AG09319 (cell line): ENCODE data around the gene LYRM7.
A peak's percentile ranks its signal among the peaks of the same experiment; 100 is the strongest.

Source experiments
- DNase-seq: peaks from one replicate; pipeline ENCODE4 v3.0.0-alpha.2; 2010; ENCODE audit warnings: low read depth; ENCODE audit errors: extremely low read depth
- TF ChIP-seq, protein P1 (sequence below): IDR thresholded peaks from 2 replicates; pipeline ENCODE4 v1.5.1; 2011; ENCODE audit warnings: low read depth, mild to moderate bottlenecking, inconsistent platforms, low read length, moderate library complexity

LYRM7 gene

DNA sequence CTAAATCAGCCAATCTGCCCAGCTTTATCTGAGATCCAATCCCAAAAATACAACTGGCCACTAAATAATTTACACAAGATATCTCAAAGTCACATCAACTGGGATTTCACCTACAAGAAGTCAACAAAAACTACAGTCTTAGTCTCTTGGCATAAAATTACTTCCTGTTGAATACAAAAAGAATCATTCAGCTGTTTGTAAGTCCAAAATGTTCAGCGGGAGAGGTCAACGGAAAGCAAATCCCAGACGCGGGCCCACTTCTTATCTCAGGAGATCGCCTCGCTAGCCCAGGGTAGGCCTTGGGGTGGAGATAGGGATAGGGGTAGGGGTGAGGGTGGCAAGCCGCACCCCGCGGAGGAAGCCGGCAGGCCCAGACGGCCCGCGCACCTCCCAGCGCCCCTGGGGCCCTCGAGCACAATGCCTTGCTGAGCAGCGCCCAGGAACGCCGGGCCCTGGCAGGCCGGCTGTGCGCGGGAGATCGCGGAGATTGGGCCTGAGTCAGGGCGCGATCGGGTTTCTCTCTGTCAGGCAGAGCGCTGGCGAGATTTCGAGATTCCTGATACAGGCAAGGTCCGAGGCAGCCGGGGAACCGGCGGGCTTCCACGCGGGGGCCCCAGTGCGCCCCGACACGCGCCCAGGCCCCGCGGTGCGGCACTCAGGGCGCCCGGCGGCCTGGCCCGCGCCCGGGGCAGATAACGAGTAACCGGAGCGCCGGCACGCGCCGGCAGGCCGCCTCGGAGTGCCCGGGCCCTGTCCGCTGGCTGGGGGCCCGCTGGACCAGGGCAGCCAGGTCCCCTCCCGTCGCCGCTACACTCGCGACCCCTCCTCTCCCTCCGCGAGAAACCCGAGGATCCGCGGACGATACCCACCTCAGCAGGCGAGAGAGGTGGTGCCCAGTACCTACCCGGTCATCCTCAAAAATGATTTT, 6.3 kb upstream of the LYRM7 start:
- DNase-seq: peak; percentile 52
- TF ChIP-seq, protein P1, sequence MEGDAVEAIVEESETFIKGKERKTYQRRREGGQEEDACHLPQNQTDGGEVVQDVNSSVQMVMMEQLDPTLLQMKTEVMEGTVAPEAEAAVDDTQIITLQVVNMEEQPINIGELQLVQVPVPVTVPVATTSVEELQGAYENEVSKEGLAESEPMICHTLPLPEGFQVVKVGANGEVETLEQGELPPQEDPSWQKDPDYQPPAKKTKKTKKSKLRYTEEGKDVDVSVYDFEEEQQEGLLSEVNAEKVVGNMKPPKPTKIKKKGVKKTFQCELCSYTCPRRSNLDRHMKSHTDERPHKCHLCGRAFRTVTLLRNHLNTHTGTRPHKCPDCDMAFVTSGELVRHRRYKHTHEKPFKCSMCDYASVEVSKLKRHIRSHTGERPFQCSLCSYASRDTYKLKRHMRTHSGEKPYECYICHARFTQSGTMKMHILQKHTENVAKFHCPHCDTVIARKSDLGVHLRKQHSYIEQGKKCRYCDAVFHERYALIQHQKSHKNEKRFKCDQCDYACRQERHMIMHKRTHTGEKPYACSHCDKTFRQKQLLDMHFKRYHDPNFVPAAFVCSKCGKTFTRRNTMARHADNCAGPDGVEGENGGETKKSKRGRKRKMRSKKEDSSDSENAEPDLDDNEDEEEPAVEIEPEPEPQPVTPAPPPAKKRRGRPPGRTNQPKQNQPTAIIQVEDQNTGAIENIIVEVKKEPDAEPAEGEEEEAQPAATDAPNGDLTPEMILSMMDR: peak; percentile 8; the same call in 1 of the 2 replicates

DNA sequence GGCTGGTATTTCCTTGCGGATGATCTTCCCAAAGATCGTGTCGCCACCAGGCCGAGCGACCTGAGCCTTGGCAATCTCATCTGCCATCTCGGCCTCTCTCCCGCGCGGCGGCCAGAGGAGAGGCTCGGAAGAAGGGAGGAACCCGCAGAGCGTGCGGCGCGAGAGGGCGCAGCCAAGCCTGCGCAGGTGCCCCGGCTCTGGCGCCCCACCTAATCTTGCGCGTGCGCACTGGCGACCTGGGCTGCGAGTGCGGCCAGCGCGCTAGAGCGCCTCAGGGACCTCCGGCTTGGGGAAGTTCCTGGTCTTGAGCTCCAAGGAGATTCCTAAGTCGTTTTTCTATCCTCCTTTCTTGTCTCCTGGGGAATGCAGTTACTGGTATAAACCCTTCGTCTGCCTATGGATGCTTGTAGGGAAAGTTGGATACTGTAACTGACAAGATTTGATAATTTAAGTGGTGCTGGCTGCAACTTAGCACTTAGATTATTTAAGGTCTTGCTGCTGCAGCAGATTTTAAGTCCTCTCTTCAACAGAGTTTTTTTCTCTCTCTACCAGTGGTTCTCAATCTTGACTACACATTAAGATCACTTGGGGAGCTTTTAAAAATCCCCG, 5.5 kb upstream of the LYRM7 start, which contains the start of gene HINT1:
Gene HINT1 (minus strand): TSS at position 138 of the 609 bp plus-strand sequence. CDS start 51 bp downstream, at position 87.
- DNase-seq: peak; percentile 69
- TF ChIP-seq, protein P1: peak; percentile 28

DNA sequence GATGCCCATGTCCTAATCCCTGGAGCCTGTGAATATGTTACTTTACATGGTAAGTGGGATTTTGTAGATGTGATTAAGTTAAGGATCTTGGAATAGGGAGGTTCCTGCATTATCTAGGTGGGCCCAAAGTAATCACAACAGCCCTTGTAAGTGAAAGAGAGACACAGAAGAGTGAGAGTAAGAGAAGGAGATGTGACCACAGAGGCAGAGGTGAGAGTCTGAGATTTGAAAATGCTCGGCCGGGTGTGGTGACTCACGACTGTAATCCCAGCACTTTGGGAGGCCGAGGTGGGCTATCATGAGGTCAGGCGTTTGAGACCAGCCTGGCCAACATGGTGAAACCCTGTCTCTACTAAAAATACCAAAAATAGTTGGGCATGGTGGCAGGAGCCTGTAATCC, 3.1 kb upstream of the LYRM7 start:
- TF ChIP-seq, protein P1: no peak
- no peak for DNase-seq

DNA sequence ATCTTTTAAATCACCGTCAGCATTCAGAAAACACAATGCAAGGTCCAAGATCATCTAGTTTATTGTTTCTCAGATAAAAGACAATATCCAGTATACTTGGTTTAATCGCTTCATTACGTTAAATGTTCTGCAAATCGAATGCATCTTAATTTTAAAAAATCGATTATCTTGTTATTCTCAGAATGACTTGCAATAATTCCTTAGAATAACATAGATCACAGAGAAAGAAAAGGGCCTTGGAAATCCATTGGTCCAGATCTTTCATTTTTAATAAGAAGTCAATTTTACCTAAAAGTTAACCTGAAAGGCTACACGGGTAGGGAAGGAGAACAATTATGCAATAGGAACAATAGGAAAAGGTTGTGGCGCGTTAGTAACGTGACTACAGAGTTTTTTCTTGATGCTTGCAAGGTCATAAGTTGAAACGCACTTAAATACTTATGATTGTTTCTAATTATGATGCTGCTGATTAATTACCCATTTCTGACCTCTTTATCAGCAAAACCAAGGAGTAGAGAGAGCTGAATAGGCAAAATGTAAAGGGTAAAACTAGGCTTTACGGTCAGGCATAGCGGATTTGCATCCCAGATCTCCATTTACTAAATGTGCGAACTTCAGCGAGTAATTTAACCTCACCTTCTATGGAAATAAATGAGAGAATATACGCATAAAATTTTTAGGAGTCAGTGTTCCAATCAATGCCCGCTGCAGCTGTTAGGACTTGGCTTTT, 769 bp upstream of the LYRM7 start:
- no peak for DNase-seq
- TF ChIP-seq, protein P1: no peak

DNA sequence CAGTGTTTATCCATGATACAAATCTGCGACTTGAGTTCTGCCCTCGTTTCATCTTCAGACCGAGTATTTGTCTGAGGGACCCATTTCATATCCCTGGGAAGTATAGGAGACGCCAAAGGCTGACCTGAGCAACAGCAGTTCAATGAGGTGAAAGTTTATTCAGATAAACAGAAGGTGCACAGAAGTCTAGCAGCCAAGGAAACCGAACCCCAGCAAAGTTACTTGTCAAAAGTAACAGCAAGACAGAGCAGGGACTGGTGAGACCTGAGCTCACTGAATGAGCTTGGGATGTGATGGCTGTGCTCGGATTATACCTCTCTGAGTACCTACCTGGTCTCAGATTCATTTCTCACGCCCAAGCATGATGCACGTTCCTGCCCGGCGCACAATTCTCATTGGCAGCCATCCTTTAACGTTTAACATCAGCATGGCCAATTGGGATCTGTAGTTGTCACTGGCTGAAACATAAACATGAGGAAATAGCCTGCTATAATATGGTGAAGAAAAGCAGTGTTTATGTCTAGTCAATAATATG, 599 bp downstream of the LYRM7 start:
- DNase-seq: no peak
- TF ChIP-seq, protein P1: no peak

DNA sequence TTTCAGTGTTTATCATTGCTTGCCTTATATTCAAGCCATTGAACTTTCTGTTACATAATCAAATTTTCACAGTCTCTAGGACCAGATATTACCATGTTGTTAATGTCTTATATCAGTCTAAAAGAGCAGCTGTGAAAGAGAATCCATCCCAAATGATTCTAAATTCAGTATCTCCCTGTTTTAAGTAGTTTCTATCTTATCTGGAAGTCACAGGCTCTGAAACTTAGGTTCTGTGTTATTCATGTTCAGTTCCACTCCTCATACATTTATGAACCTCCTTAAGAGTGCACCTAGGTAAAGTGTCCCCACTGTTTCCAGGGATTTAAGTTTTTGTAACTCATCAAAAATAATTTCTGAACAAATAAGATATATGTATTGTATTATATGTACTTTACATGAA, 9.7 kb downstream of the LYRM7 start:
- DNase-seq: no peak
- TF ChIP-seq, protein P1: no peak
